HG03066 (cell line): Measurements from ENCODE around the gene MCU.
"Not testable (repeated sequence)": the region's sequence is repeated elsewhere in the genome, so short reads cannot be mapped to it uniquely, and the experiment has no call there.

ENCODE experiments used
- ATAC-seq: cut with Tn5 transposase; IDR thresholded peaks from one replicate; pipeline ENCODE4 v1.9.1; 2021; ENCODE audit warnings: low read depth; ENCODE audit not compliant: unreplicated experiment

Gene MCU

GRCh38 chr10:72728462-72728861 is 36.5 kb downstream of the MCU start:
- ATAC-seq = no peak

DNA sequence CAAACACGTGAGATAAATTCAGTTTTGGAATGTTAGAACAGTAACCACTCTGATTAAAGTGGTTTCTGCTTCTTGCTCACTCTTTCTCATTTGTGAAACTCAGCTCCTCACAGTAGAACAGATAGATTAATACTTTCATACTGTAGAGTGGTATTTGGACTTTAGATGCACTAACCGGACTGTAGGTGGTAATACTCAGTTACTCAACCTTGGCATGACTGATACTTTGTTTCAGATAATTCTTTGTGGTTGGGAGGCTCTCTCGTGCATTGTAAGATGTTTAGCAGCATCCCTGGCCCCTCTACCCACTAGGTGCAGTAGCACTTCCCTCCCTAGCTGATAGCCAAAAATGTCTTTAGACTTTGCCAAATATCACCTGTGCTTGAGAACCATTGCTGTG is 37.6 kb downstream of the MCU start:
- ATAC-seq = no peak

GRCh38 chr10:72730479-72730878 is 38.5 kb downstream of the MCU start:
- no peak for ATAC-seq

DNA sequence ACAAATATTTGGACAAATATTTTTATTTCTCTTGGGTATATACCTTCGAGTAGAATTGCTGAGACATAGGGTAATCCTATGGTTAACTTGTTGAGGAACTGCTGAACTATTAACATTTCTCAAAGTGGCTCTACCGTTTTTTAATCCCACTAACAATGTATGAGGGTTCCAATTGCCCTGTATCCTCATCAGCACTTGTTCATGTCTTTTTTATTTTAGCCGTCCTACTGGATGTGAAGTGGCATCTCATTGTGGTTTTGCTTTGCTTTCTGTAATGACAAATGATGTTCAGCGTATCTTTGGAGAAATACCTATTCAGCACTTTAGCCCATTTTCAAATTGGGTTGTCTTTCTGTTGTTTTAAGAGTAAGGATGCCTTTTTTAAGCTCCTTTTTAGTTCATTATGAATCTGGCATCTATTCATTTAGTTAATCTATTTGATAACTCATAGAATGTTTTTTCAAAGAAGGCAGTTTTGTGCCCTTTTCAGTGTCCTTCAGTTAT is 40.0 kb downstream of the MCU start:
- no peak for ATAC-seq

DNA sequence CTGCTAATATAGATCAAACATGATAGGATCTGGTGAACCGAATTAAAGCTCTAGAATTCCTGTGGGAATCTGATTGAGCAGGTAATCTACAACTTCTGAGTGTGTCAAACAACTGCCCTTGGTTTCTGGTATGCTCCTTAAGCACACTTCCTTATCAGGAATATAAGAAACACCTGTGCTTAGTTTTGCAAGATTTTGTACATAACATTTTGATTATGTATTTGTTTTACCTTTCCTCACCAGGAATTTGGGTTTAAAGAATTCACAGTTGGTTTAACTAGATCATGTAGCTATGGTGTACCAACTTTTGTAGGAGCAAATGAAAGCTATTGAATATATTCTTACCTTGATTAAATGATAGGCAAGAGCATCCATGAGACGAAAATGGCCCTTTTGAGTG is 40.6 kb downstream of the MCU start:
- no peak for ATAC-seq

DNA sequence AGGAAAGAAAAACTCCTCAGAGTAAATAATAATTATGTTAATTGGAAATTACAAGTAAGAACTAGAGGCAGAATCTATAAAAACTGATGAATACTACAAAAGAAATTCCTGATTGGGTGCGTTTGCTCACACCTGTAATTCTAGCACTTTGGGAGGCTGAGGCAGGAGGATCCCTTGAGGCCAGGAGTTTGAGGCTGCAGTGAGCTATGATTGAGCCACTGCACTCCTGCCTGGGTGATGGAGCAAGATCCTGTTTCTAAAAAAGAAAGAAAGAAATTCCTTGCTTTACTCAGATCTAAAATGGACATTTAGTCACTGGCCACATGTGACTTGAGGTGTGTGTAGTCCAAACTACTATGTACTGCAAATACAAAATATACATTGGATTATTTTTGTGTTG is 42.0 kb downstream of the MCU start:
- no peak for ATAC-seq

DNA sequence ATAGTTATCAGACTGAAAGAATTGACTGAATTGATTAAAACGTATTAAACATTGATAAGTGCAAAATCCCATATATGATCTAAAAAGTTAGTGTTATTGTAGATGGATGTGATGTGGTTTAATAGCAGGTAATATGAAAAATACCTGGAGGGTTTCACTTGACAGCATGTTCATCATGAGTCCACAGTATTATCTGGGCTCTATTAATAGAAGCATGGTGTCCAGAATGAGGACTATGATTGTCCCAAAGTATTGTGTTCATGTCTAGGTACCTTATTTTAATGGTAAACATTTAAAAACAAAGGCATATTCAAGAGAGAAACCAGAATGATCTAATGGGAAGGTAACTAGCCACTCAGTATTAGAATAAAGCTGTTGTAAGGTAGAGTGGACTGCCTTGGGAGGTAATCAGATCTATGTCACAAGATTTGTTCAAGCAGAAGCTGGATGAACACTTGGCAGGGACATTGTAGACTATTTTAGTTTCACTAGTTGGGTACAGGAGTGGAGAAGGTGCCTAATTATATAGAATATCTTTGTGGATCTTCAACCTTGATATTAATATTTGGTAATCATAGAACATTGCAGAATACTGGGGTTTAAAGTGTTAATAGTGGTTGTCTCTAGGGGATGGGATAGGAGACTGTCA is 43.5 kb downstream of the MCU start:
- ATAC-seq = no peak

- ATAC-seq = no peak
Measured at GRCh38 chr10:72736176-72736827, 44.4 kb downstream of the MCU start.

DNA sequence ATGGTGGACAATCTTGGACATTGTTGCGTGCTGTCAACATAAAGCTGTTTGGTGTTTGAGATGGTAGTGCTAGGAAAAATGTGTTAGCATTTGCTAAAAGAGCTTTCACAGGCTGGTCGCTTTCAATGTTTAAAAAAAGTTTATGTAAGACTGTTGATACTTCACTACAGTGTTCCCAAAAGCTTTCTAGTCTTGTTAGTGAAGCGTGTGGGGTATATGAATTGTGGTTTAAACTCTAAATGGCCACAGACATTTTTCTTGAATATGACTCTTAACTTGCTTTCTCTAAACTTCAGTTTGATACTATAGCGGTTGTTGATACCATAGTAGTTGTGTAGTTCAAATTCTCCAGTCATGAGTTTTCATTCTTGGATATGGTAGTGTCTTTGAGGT is 44.9 kb downstream of the MCU start:
- ATAC-seq = no peak

- ATAC-seq = not testable (repeated sequence)
Measured at GRCh38 chr10:72737357-72737756, 45.4 kb downstream of the MCU start.

- ATAC-seq = no peak
Measured at GRCh38 chr10:72738486-72738885, 46.5 kb downstream of the MCU start.

- ATAC-seq = no peak
Measured at GRCh38 chr10:72740528-72740927, 48.6 kb downstream of the MCU start.

- no peak for ATAC-seq
Measured at GRCh38 chr10:72742092-72742491, 50.1 kb downstream of the MCU start.

DNA sequence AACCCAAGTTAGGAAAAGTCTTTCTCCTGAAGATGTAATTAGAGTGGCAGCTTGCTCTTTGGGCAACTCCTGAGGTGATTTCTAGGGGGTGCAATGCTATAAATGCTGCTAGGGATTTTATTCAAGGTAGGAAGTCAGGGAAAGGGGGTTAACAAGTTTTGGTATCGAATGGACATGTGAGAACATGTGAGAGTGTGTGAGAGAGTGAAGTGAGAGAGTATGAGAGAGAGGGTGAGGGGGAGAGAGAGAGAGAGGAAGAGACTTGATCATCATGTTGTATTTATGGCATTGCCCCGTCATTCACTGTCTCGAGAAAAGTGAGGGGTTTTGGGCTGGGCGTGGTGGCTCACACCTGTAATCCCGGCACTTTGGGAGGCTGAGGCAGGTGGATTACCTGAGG is 50.9 kb downstream of the MCU start:
- no peak for ATAC-seq

- ATAC-seq = no peak
Measured at GRCh38 chr10:72744566-72744965, 52.6 kb downstream of the MCU start.

GRCh38 chr10:72746426-72747363 is 54.8 kb downstream of the MCU start:
- no peak for ATAC-seq

DNA sequence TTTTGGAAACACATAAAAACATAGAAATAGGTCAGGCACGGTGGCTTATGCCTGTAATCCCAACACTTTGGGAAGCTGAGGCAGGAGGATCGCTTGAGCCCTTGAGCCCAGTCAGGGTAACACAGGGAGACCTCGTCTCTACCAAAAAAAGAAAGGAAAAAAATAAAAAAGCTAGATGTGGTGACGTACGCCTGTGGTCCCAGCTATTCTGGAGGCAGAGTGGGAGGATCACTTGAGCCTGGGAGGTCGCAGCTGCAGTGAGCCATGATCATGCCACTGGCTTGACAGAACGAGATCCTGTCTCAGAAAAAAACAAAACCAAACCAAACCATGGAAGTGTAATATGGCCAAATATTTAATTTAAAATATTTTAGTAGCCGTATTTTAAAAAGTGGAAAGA is 55.6 kb downstream of the MCU start:
- no peak for ATAC-seq

GRCh38 chr10:72753760-72754231 is 61.9 kb downstream of the MCU start:
- ATAC-seq = no peak

DNA sequence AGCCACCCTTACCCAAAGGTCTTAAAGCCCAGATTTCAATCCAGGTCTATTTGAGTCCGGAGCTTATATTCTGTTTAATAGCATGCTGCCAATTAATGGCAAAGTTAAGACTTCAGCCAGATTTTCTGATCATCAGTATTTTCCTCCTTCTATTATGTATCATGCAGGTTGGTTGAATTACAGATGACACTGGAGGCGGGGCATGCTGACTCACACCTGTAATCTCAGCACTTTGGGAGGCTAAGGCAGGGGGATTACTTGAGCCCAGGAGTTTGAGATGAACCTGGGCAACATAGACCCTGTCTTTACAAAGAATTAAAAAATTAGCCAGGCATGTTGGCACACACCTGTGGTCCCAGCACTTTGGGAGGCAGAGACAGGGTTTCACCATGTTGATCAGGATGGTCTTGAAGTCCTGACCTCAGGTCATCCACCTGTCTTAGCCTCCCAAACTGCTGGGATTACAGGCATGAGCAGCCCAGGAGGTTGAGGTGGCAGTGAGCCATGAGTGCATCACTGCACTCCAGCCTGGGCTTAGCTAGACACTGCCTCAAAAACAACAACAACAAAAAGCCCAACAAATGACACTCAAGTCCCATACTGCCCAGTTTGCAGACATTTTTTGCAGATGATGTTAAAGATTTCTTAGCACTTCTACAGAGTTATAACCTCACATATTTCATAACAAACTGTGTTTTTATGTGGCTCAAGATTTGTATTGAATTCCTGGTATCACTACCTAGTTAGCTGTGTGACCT is 62.5 kb downstream of the MCU start:
- ATAC-seq = no peak

GRCh38 chr10:72756674-72757385 is 64.9 kb downstream of the MCU start:
- ATAC-seq = no peak
